ENCODE results near the gene LMBR1L. TPM values are rescaled to one million over a fixed set of nuclear protein-coding genes. Genes with fewer than 3 reads are reported as not detected.

Gene LMBR1L
- total RNA-seq, 1 experiment from 2014 or later: 55.1 TPM

GRCh38 chr12:49093792-49094159 is 16.9 kb downstream of the LMBR1L start:
- Mint-ChIP-seq H3K9me3 (no peaks in the 10 kb centered on the region; a peak in 1 of 5 replicates), H3K36me3 (ENCODE audit: insufficient read depth in 1 of 3, low read depth in 3 of 3) (peaks cover 2 to 21% (median 9%) of the 10 kb centered on the region in 3 experiments; a peak in 5 of 7 replicates), H3K27me3 (ENCODE audit: low read depth) (peaks cover 72% of the 10 kb centered on the region), H3K4me1 (peaks cover 30 to 57% of the 10 kb centered on the region in 2 experiments), H3K27ac (no peak overlapping the region), H3K4me3 (peak overlapping the region in 1 of 2 experiments; percentile 74; a peak in 3 of 5 replicates)
- H3K4ac ChIP-seq (ENCODE audit: low read depth, low read length): no peak overlapping the region
- H4K8ac ChIP-seq (replicated peaks; ENCODE audit: insufficient read length, low read depth, low read length): no peak overlapping the region
- no peaks in the 10 kb centered on the region for H3K79me1 ChIP-seq (ENCODE audit: insufficient read depth, low read depth, low read length, poor library complexity, severe bottlenecking)
- H3K27me3 ChIP-seq (ENCODE audit: insufficient read depth, low read length): peaks cover 59% of the 10 kb centered on the region
- TF ChIP-seq, protein P1, sequence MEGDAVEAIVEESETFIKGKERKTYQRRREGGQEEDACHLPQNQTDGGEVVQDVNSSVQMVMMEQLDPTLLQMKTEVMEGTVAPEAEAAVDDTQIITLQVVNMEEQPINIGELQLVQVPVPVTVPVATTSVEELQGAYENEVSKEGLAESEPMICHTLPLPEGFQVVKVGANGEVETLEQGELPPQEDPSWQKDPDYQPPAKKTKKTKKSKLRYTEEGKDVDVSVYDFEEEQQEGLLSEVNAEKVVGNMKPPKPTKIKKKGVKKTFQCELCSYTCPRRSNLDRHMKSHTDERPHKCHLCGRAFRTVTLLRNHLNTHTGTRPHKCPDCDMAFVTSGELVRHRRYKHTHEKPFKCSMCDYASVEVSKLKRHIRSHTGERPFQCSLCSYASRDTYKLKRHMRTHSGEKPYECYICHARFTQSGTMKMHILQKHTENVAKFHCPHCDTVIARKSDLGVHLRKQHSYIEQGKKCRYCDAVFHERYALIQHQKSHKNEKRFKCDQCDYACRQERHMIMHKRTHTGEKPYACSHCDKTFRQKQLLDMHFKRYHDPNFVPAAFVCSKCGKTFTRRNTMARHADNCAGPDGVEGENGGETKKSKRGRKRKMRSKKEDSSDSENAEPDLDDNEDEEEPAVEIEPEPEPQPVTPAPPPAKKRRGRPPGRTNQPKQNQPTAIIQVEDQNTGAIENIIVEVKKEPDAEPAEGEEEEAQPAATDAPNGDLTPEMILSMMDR (conservative IDR thresholded peaks at IDR 0.05): no peak
- H3K4me2 ChIP-seq (ENCODE audit: insufficient read depth, insufficient read length, low read length): peak overlapping the region; percentile 79
- no peaks in the 10 kb centered on the region for H3K4me1 ChIP-seq (ENCODE audit: insufficient read depth, low read length)
- H3K9me3 ChIP-seq (ENCODE audit: control insufficient read depth, low read depth, low read length): no peaks in the 10 kb centered on the region
- no peak overlapping the region for H2BK12ac ChIP-seq (ENCODE audit: insufficient read length, low read depth, low read length)
- no peak overlapping the region for H4K5ac ChIP-seq (ENCODE audit: insufficient read length, low read depth, low read length)
- peak; percentile 48 for DNase-seq
- no peak overlapping the region for H3T11ph ChIP-seq (ENCODE audit: low read length)
- H3K18ac ChIP-seq (ENCODE audit: insufficient read length, low read depth, low read length): no peak overlapping the region
- no peak overlapping the region for H3K23ac ChIP-seq (ENCODE audit: insufficient read length, low read depth, low read length)
- H3K23me2 ChIP-seq (ENCODE audit: insufficient read length, low read depth, low read length, poor library complexity, severe bottlenecking): peaks cover 15% of the 10 kb centered on the region
- no peak overlapping the region for H4K91ac ChIP-seq (ENCODE audit: insufficient read length, low read depth, low read length)
- H4K20me1 ChIP-seq (ENCODE audit: control insufficient read depth, insufficient read depth, insufficient read length): peaks cover 8% of the 10 kb centered on the region
- no peak overlapping the region for H3K9ac ChIP-seq (ENCODE audit: extremely low read depth, insufficient read length, low read length)
- H3K14ac ChIP-seq (ENCODE audit: insufficient read depth, low read length): no peak overlapping the region; the same call in 1 of the 2 replicates
- H3K27ac ChIP-seq (ENCODE audit: insufficient read length, low read depth, low read length): no peak overlapping the region
- no peak overlapping the region for H2BK20ac ChIP-seq (ENCODE audit: low read depth, low read length, poor library complexity, severe bottlenecking)
- H3K56ac ChIP-seq (ENCODE audit: insufficient read length, low read depth, low read length): no peak overlapping the region
- H2BK15ac ChIP-seq (ENCODE audit: low read depth, low read length): no peak overlapping the region
- H3K79me2 ChIP-seq (ENCODE audit: insufficient read depth, low read length): no peaks in the 10 kb centered on the region
- no peak overlapping the region for H2AFZ ChIP-seq (ENCODE audit: low read length)
- H2BK120ac ChIP-seq (ENCODE audit: low read depth, low read length, poor library complexity, severe bottlenecking): no peak overlapping the region
- H2BK5ac ChIP-seq (ENCODE audit: insufficient read length, low read length): no peak overlapping the region
- H2AK5ac ChIP-seq (ENCODE audit: insufficient read length, low read length): no peak overlapping the region
- no CpG with 5 or more reads among the region's 9 CpGs for WGBS (ENCODE audit: extremely low coverage, insufficient read length, low lambda C conversion rate)

Measured in H9 (cell line).